Caco-2 (cell line): ENCODE measurements around the gene GPR107. TPM values are rescaled to one million over a fixed set of nuclear protein-coding genes. Genes with fewer than 3 reads are reported as not detected.

Source experiments
- BruUV-seq: library from RNA; stranded (reverse); fragments of 400-500 nt; replicated peaks from 2 replicates; lab custom pipeline; 2021; lab: Mats Ljungman, UMichigan
- CTCF ChIA-PET: fragments of 300-600 bp; sonication (Branson Sonifier 250); formaldehyde crosslinking; loops from one replicate; lab custom pipeline; 2022; ENCODE audit warnings: antibody characterized with exemption; lab: Charles Lee
- POLR2A ChIA-PET: fragments of 300-600 bp; sonication (Branson Sonifier 250); formaldehyde crosslinking; loops from one replicate; lab custom pipeline; 2022; ENCODE audit warnings: antibody characterized with exemption; lab: Charles Lee
- DNase-seq, 2 experiments: peaks; one replicate each; pipeline versions ENCODE4 v3.0.0 to v3.0.0-alpha.2; 2020 to 2022
- H3K27me3 ChIP-seq: replicated peaks from 2 replicates; pipeline ENCODE4 v1.6.0; 2011; ENCODE audit warnings: low read length; ENCODE audit not compliant: control insufficient read depth, insufficient read depth
- H3K36me3 ChIP-seq: 2 replicates; pipeline ENCODE4 v1.5.1; 2011; ENCODE audit warnings: low read length; ENCODE audit not compliant: control insufficient read depth, insufficient read depth
- H3K4me1 ChIP-seq: fragments of 250-450 bp; sonication (Bioruptor Pico); 2 replicates; pipeline ENCODE4 v1.5.1; 2020; ENCODE audit warnings: mild to moderate bottlenecking
- H3K4me3 ChIP-seq: 2 replicates; pipeline ENCODE4 v1.5.1; 2011; ENCODE audit warnings: low read depth, mild to moderate bottlenecking, control low read depth, low read length
- H3K9me3 ChIP-seq: fragments of 250-450 bp; sonication (Bioruptor Pico); 2 replicates; pipeline ENCODE4 v1.5.1; 2020; ENCODE audit warnings: mild to moderate bottlenecking, moderate library complexity
- H3K27ac Mint-ChIP-seq: one replicate; pipeline ENCODE4 v1.8.0; 2022; ENCODE audit warnings: mixed read lengths; ENCODE audit not compliant: unreplicated experiment
- H3K27me3 Mint-ChIP-seq: one replicate; pipeline ENCODE4 v1.8.0; 2022; ENCODE audit warnings: mixed read lengths; ENCODE audit not compliant: insufficient read depth, unreplicated experiment
- H3K36me3 Mint-ChIP-seq: one replicate; pipeline ENCODE4 v1.8.0; 2022; ENCODE audit warnings: mild to moderate bottlenecking, mixed read lengths; ENCODE audit not compliant: insufficient read depth, unreplicated experiment
- H3K4me1 Mint-ChIP-seq: one replicate; pipeline ENCODE4 v1.8.0; 2022; ENCODE audit warnings: low read depth, mixed read lengths; ENCODE audit not compliant: unreplicated experiment
- H3K4me3 Mint-ChIP-seq: one replicate; pipeline ENCODE4 v1.8.0; 2022; ENCODE audit warnings: mild to moderate bottlenecking, moderate library complexity, mixed read lengths; ENCODE audit not compliant: unreplicated experiment
- H3K9me3 Mint-ChIP-seq: one replicate; pipeline ENCODE4 v1.8.0; 2022; ENCODE audit warnings: mixed read lengths; ENCODE audit not compliant: unreplicated experiment
- intact Hi-C: fragments of 100-400 bp; cut with micrococcal nuclease; formaldehyde crosslinking; loops from one replicate; pipeline ENCODE4 v1.10.0; 2022; ENCODE audit not compliant: unreplicated experiment
- total RNA-seq: library from RNA; stranded (reverse); gene quantifications from 2 replicates; pipeline ENCODE4 v1.2.3, GENCODE V29; 2022
- TF ChIP-seq, protein P1 (sequence below), 2 experiments: fragments of 200-600 bp in 1 of 2; IDR thresholded peaks; 1 replicate in 1 of 2; 2 replicates in 1 of 2; pipeline versions ENCODE4 v1.5.1 to v1.8.0; 2011 to 2022; ENCODE audit warnings: antibody characterized with exemption in 1 of 2, control low read depth in 1 of 2, inconsistent platforms in 1 of 2, low read depth in 1 of 2, low read length in 1 of 2, mild to moderate bottlenecking in 1 of 2, moderate library complexity in 1 of 2; ENCODE audit not compliant: insufficient read depth in 1 of 2, severe bottlenecking in 1 of 2, unreplicated experiment in 1 of 2

The GPR107 gene
- total RNA-seq, 1 experiment from 2014 or later: 53.1 TPM

DNA sequence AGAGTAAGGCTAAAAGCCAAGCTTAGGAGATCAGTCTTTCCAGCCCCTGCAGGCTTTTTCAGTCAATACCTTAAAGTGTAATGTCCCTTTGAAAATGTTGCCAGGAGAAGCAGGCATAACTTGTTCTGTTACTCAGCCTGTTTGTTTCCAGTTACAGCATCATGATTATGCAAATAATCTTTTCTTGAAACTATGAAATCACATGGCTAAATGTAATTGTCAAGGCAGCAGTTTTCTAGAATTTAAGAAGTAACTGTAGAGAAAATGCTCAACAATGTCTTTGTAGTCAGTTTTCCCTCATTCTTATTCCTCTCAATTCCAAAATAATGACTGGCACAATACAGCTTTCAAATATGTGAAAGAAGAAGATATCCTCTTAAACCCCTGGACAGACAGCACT lies 1.9 kb upstream of the GPR107 start:
- no peaks in the 10 kb centered on the region for H3K27me3 Mint-ChIP-seq
- H3K4me1 ChIP-seq: 0 out of 2 replicates have a peak, but pooled peaks cover 3% of the 10 kb centered on the region
- TSS peak; percentile 15 for BruUV-seq
- ChIA-PET POLR2A (no interaction called here), CTCF (no interaction called here)
- intact Hi-C loops: no loop called here
- peaks cover 5% of the 10 kb centered on the region for H3K36me3 Mint-ChIP-seq
- no peak overlapping the region for H3K4me3 ChIP-seq
- H3K4me1 Mint-ChIP-seq: no peaks in the 10 kb centered on the region
- TF ChIP-seq, protein P1, sequence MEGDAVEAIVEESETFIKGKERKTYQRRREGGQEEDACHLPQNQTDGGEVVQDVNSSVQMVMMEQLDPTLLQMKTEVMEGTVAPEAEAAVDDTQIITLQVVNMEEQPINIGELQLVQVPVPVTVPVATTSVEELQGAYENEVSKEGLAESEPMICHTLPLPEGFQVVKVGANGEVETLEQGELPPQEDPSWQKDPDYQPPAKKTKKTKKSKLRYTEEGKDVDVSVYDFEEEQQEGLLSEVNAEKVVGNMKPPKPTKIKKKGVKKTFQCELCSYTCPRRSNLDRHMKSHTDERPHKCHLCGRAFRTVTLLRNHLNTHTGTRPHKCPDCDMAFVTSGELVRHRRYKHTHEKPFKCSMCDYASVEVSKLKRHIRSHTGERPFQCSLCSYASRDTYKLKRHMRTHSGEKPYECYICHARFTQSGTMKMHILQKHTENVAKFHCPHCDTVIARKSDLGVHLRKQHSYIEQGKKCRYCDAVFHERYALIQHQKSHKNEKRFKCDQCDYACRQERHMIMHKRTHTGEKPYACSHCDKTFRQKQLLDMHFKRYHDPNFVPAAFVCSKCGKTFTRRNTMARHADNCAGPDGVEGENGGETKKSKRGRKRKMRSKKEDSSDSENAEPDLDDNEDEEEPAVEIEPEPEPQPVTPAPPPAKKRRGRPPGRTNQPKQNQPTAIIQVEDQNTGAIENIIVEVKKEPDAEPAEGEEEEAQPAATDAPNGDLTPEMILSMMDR (IDR thresholded peaks at IDR 0.05; ENCODE audit: insufficient read depth in 1 of 2, low read depth in 1 of 2, low read length in 1 of 2, severe bottlenecking in 1 of 2, unreplicated experiment in 1 of 2): no peak
- H3K9me3 ChIP-seq: no peaks in the 10 kb centered on the region
- H3K9me3 Mint-ChIP-seq: no peaks in the 10 kb centered on the region
- H3K36me3 ChIP-seq: no peaks in the 10 kb centered on the region
- no peaks in the 10 kb centered on the region for H3K27me3 ChIP-seq
- DNase-seq: no peak
- no peak overlapping the region for H3K4me3 Mint-ChIP-seq
- H3K27ac Mint-ChIP-seq: no peak overlapping the region

DNA sequence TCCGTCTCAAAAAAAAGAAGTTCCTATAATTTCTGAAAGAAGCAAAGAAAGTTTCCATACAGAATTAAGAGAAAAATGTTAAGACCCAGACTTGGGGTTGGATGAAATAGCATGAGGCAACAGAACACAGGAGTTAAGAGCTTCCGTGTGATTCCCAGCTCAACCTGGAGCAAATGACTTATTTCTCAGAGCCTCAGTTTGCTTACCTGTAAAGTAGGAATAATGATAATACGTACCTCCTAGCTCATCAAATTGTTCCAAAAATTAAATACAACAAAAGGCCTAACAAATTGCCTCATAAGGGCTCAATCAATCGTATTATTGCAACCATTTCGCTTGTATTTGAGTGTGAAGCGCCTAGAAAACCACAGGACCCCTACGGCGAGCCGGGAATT lies 600 bp upstream of the GPR107 start:
- Mint-ChIP-seq H3K36me3 (peaks cover 10% of the 10 kb centered on the region), H3K9me3 (no peaks in the 10 kb centered on the region), H3K4me3 (peak overlapping the region; percentile 99), H3K27ac (peak overlapping the region; percentile 96), H3K27me3 (no peaks in the 10 kb centered on the region), H3K4me1 (no peaks in the 10 kb centered on the region)
- 0 out of 2 replicates have a peak, but pooled peaks cover 3% of the 10 kb centered on the region for H3K4me1 ChIP-seq
- no peaks in the 10 kb centered on the region for H3K27me3 ChIP-seq
- BruUV-seq: TSS peak; percentile 84
- no peaks in the 10 kb centered on the region for H3K9me3 ChIP-seq
- peak overlapping the region; percentile 75 for H3K4me3 ChIP-seq
- POLR2A ChIA-PET: interaction anchor here (0.5 to 1.5 kb wide), 3 partner anchors 9 to 593 kb away, joined by 4 to 9 read pairs (median 9); partner anchors contain the start of gene FNBP1
- no peaks in the 10 kb centered on the region for H3K36me3 ChIP-seq
- CTCF ChIA-PET: no interaction called here
- intact Hi-C loops: loop anchor here (1.0 kb wide), 2 partner anchors 10 to 168 kb away; partner anchors contain the start of gene FNBP1
- DNase-seq: no peak
- TF ChIP-seq, protein P1 (IDR thresholded peaks at IDR 0.05; ENCODE audit: insufficient read depth in 1 of 2, low read depth in 1 of 2, low read length in 1 of 2, severe bottlenecking in 1 of 2, unreplicated experiment in 1 of 2): no peak

DNA sequence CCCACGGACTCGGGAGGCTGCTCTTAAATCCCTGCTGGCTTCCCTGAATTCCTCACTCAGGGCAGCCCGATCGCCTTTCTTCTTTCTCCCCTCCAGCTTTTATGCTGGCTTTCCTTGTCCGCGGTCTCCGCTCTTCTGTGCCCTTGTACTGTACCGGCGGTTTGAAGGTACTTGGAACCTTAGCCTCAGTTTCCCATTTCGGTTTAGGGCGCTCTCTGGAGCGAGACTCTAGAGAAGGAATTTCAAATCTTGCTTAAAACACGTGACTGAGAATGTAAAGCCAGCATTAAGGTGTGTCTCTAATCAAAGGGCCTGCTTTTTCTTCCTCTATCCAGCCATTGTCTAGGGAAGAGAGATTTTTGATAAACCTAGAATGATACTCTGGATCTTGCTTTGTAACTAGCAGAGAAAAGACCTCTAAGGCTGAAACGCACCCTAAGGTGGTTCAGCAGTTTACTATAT lies 650 bp downstream of the GPR107 start:
- intact Hi-C loops: no loop called here
- no peaks in the 10 kb centered on the region for H3K27me3 ChIP-seq

More for the DNA sequence above, 650 bp downstream of the GPR107 start:
- ChIA-PET CTCF (no interaction called here), POLR2A (interaction anchor here (0.7 kb wide), 1 partner anchor 1502 kb away, joined by 3 read pairs; the partner anchor contains the start of gene SPTAN1)
- Mint-ChIP-seq H3K4me3 (peak overlapping the region; percentile 99), H3K27ac (peak overlapping the region; percentile 96), H3K9me3 (no peaks in the 10 kb centered on the region), H3K27me3 (no peaks in the 10 kb centered on the region), H3K4me1 (no peaks in the 10 kb centered on the region), H3K36me3 (peaks cover 21% of the 10 kb centered on the region)
- DNase-seq: no peak
- Histone ChIP-seq H3K4me3 (peak overlapping the region; percentile 75), H3K9me3 (no peaks in the 10 kb centered on the region), H3K4me1 (0 out of 2 replicates have a peak, but pooled peaks cover 3% of the 10 kb centered on the region), H3K36me3 (no peaks in the 10 kb centered on the region)
- TF ChIP-seq, protein P1 (IDR thresholded peaks at IDR 0.05; ENCODE audit: insufficient read depth in 1 of 2, low read depth in 1 of 2, low read length in 1 of 2, severe bottlenecking in 1 of 2, unreplicated experiment in 1 of 2): no peak
- BruUV-seq: TSS peak; percentile 64
